Measurements from ENCODE around the gene KIF26B.

The KIF26B gene

GRCh38 chr1:245197911-245198379 is 43.2 kb downstream of the KIF26B start:
- Histone ChIP-seq H3K27me3 (ENCODE audit: control insufficient read depth, insufficient read depth, low read length) (no peaks in the 10 kb centered on the region), H3K9me3 (ENCODE audit: control insufficient read depth, insufficient read depth, low read depth, low read length) (no peaks in the 10 kb centered on the region), H3K4me1 (ENCODE audit: control insufficient read depth, insufficient read depth, low read length) (peaks cover 34% of the 10 kb centered on the region), H3K9ac (ENCODE audit: low read length) (no peak overlapping the region), H3K36me3 (ENCODE audit: control insufficient read depth, insufficient read depth, low read length) (no peaks in the 10 kb centered on the region), H3K27ac (ENCODE audit: low read depth, low read length) (no peak overlapping the region), H3K4me3 (ENCODE audit: low read depth, low read length) (no peak overlapping the region)

- Histone ChIP-seq H3K9me3 (ENCODE audit: control insufficient read depth, insufficient read depth, low read depth, low read length) (no peaks in the 10 kb centered on the region), H3K9ac (ENCODE audit: low read length) (no peak overlapping the region), H3K4me3 (ENCODE audit: low read depth, low read length) (no peak overlapping the region), H3K4me1 (ENCODE audit: control insufficient read depth, insufficient read depth, low read length) (peaks cover 34% of the 10 kb centered on the region), H3K27me3 (ENCODE audit: control insufficient read depth, insufficient read depth, low read length) (no peaks in the 10 kb centered on the region), H3K27ac (ENCODE audit: low read depth, low read length) (no peak overlapping the region), H3K36me3 (ENCODE audit: control insufficient read depth, insufficient read depth, low read length) (no peaks in the 10 kb centered on the region)
Observed at GRCh38 chr1:245198748-245199516, 44.1 kb downstream of the KIF26B start.

GRCh38 chr1:245200146-245200545 is 45.4 kb downstream of the KIF26B start:
- no peak overlapping the region for H3K4me3 ChIP-seq (ENCODE audit: low read depth, low read length)
- no peak overlapping the region for H3K9ac ChIP-seq (ENCODE audit: low read length)
- H3K27ac ChIP-seq (ENCODE audit: low read depth, low read length): no peak overlapping the region
- H3K4me1 ChIP-seq (ENCODE audit: control insufficient read depth, insufficient read depth, low read length): peaks cover 30% of the 10 kb centered on the region
- 0 out of 2 replicates have a peak, but pooled peaks cover 3% of the 10 kb centered on the region for H3K9me3 ChIP-seq (ENCODE audit: control insufficient read depth, insufficient read depth, low read depth, low read length)
- no peaks in the 10 kb centered on the region for H3K36me3 ChIP-seq (ENCODE audit: control insufficient read depth, insufficient read depth, low read length)
- H3K27me3 ChIP-seq (ENCODE audit: control insufficient read depth, insufficient read depth, low read length): no peaks in the 10 kb centered on the region

- Histone ChIP-seq H3K36me3 (ENCODE audit: control insufficient read depth, insufficient read depth, low read length) (no peaks in the 10 kb centered on the region), H3K4me3 (ENCODE audit: low read depth, low read length) (no peak overlapping the region), H3K4me1 (ENCODE audit: control insufficient read depth, insufficient read depth, low read length) (peaks cover 22% of the 10 kb centered on the region), H3K27ac (ENCODE audit: low read depth, low read length) (no peak overlapping the region), H3K9me3 (ENCODE audit: control insufficient read depth, insufficient read depth, low read depth, low read length) (peaks cover 6% of the 10 kb centered on the region), H3K9ac (ENCODE audit: low read length) (no peak overlapping the region), H3K27me3 (ENCODE audit: control insufficient read depth, insufficient read depth, low read length) (no peaks in the 10 kb centered on the region)
Observed at GRCh38 chr1:245201201-245201600, 46.4 kb downstream of the KIF26B start.

- Histone ChIP-seq H3K36me3 (ENCODE audit: control insufficient read depth, insufficient read depth, low read length) (no peaks in the 10 kb centered on the region), H3K4me1 (ENCODE audit: control insufficient read depth, insufficient read depth, low read length) (peaks cover 22% of the 10 kb centered on the region), H3K9me3 (ENCODE audit: control insufficient read depth, insufficient read depth, low read depth, low read length) (peaks cover 13% of the 10 kb centered on the region), H3K4me3 (ENCODE audit: low read depth, low read length) (no peak overlapping the region), H3K27me3 (ENCODE audit: control insufficient read depth, insufficient read depth, low read length) (no peaks in the 10 kb centered on the region), H3K9ac (ENCODE audit: low read length) (no peak overlapping the region), H3K27ac (ENCODE audit: low read depth, low read length) (no peak overlapping the region)
Observed at GRCh38 chr1:245201827-245202226, 47.0 kb downstream of the KIF26B start.

- peaks cover 17% of the 10 kb centered on the region for H3K4me1 ChIP-seq (ENCODE audit: control insufficient read depth, insufficient read depth, low read length)
- no peaks in the 10 kb centered on the region for H3K27me3 ChIP-seq (ENCODE audit: control insufficient read depth, insufficient read depth, low read length)
- no peak overlapping the region for H3K27ac ChIP-seq (ENCODE audit: low read depth, low read length)
- H3K9me3 ChIP-seq (ENCODE audit: control insufficient read depth, insufficient read depth, low read depth, low read length): peaks cover 30% of the 10 kb centered on the region
- H3K36me3 ChIP-seq (ENCODE audit: control insufficient read depth, insufficient read depth, low read length): no peaks in the 10 kb centered on the region
- no peak overlapping the region for H3K9ac ChIP-seq (ENCODE audit: low read length)
- H3K4me3 ChIP-seq (ENCODE audit: low read depth, low read length): no peak overlapping the region
Observed at GRCh38 chr1:245205396-245205795, 50.6 kb downstream of the KIF26B start.

- Histone ChIP-seq H3K4me1 (ENCODE audit: control insufficient read depth, insufficient read depth, low read length) (peaks cover 14% of the 10 kb centered on the region), H3K9me3 (ENCODE audit: control insufficient read depth, insufficient read depth, low read depth, low read length) (peaks cover 30% of the 10 kb centered on the region)
Observed at GRCh38 chr1:245205864-245206263, 51.1 kb downstream of the KIF26B start.

GRCh38 chr1:245207056-245207638 is 52.4 kb downstream of the KIF26B start:
- H3K27me3 ChIP-seq (ENCODE audit: control insufficient read depth, insufficient read depth, low read length): no peaks in the 10 kb centered on the region
- no peak overlapping the region for H3K4me3 ChIP-seq (ENCODE audit: low read depth, low read length)
- H3K9me3 ChIP-seq (ENCODE audit: control insufficient read depth, insufficient read depth, low read depth, low read length): peaks cover 30% of the 10 kb centered on the region
- peaks cover under 1% of the 10 kb centered on the region; the same call in 1 of the 2 replicates for H3K4me1 ChIP-seq (ENCODE audit: control insufficient read depth, insufficient read depth, low read length)
- H3K27ac ChIP-seq (ENCODE audit: low read depth, low read length): no peak overlapping the region
- no peak overlapping the region for H3K9ac ChIP-seq (ENCODE audit: low read length)
- no peaks in the 10 kb centered on the region for H3K36me3 ChIP-seq (ENCODE audit: control insufficient read depth, insufficient read depth, low read length)

More at GRCh38 chr1:245205864-245206263, 51.1 kb downstream of the KIF26B start:
- Histone ChIP-seq H3K4me3 (ENCODE audit: low read depth, low read length) (no peak overlapping the region), H3K9ac (ENCODE audit: low read length) (no peak overlapping the region), H3K27me3 (ENCODE audit: control insufficient read depth, insufficient read depth, low read length) (no peaks in the 10 kb centered on the region), H3K36me3 (ENCODE audit: control insufficient read depth, insufficient read depth, low read length) (no peaks in the 10 kb centered on the region), H3K27ac (ENCODE audit: low read depth, low read length) (no peak overlapping the region)

- H3K27ac ChIP-seq (ENCODE audit: low read depth, low read length): no peak overlapping the region
- no peaks in the 10 kb centered on the region for H3K36me3 ChIP-seq (ENCODE audit: control insufficient read depth, insufficient read depth, low read length)
- H3K9ac ChIP-seq (ENCODE audit: low read length): no peak overlapping the region
- no peak overlapping the region for H3K4me3 ChIP-seq (ENCODE audit: low read depth, low read length)
- peaks cover 30% of the 10 kb centered on the region for H3K9me3 ChIP-seq (ENCODE audit: control insufficient read depth, insufficient read depth, low read depth, low read length)
- H3K4me1 ChIP-seq (ENCODE audit: control insufficient read depth, insufficient read depth, low read length): no peaks in the 10 kb centered on the region; the same call in 1 of the 2 replicates
- H3K27me3 ChIP-seq (ENCODE audit: control insufficient read depth, insufficient read depth, low read length): no peaks in the 10 kb centered on the region
Observed at GRCh38 chr1:245207801-245208200, 53.0 kb downstream of the KIF26B start.

GRCh38 chr1:245209658-245210435 is 55.1 kb downstream of the KIF26B start:
- no peak overlapping the region for H3K27ac ChIP-seq (ENCODE audit: low read depth, low read length)
- no peak overlapping the region for H3K9ac ChIP-seq (ENCODE audit: low read length)

More at GRCh38 chr1:245209658-245210435, 55.1 kb downstream of the KIF26B start:
- H3K9me3 ChIP-seq (ENCODE audit: control insufficient read depth, insufficient read depth, low read depth, low read length): peaks cover 29% of the 10 kb centered on the region
- no peaks in the 10 kb centered on the region for H3K36me3 ChIP-seq (ENCODE audit: control insufficient read depth, insufficient read depth, low read length)
- no peaks in the 10 kb centered on the region for H3K27me3 ChIP-seq (ENCODE audit: control insufficient read depth, insufficient read depth, low read length)
- H3K4me1 ChIP-seq (ENCODE audit: control insufficient read depth, insufficient read depth, low read length): peaks cover 5% of the 10 kb centered on the region; the same call in 1 of the 2 replicates
- H3K4me3 ChIP-seq (ENCODE audit: low read depth, low read length): no peak overlapping the region

Data from HUES6 (cell line).